Nephron (organoid): ENCODE measurements around the gene THSD4.

Experiments
- H3K27ac Mint-ChIP-seq, 3 experiments: 2 replicates each; pipeline ENCODE4 v1.8.0; 2020; ENCODE audit warnings: mixed read lengths in 3 of 3, mild to moderate bottlenecking in 2 of 3, moderate library complexity in 1 of 3
- H3K27me3 Mint-ChIP-seq: 2 replicates; pipeline ENCODE4 v1.8.0; 2021; ENCODE audit warnings: low read depth, mild to moderate bottlenecking, moderate library complexity, mixed read lengths
- H3K36me3 Mint-ChIP-seq: 2 replicates; pipeline ENCODE4 v1.8.0; 2020; ENCODE audit warnings: low read depth, mixed read lengths
- H3K4me1 Mint-ChIP-seq: 2 replicates; pipeline ENCODE4 v1.8.0; 2020; ENCODE audit warnings: mixed read lengths
- H3K4me3 Mint-ChIP-seq, 3 experiments: 2 replicates each; pipeline ENCODE4 v1.8.0; 2020; ENCODE audit warnings: mild to moderate bottlenecking in 3 of 3, mixed read lengths in 3 of 3, moderate library complexity in 2 of 3
- H3K9me3 Mint-ChIP-seq: 2 replicates; pipeline ENCODE4 v1.8.0; 2020; ENCODE audit warnings: mixed read lengths
- TF ChIP-seq, protein P1 (sequence below), 3 experiments: fragments of 200-600 bp; sonication (generic); IDR thresholded peaks; one replicate each; pipeline ENCODE4 v1.5.0; 2021; ENCODE audit warnings: antibody characterized with exemption in 3 of 3; ENCODE audit not compliant: unreplicated experiment in 3 of 3

THSD4 gene

GRCh38 chr15:71295603-71296314 lies 180.5 kb downstream of the THSD4 start:
- Mint-ChIP-seq H3K27ac (no peak overlapping the region), H3K36me3 (peaks cover 3% of the 10 kb centered on the region), H3K4me3 (no peak overlapping the region), H3K9me3 (peaks cover 11% of the 10 kb centered on the region), H3K4me1 (peaks cover 30% of the 10 kb centered on the region), H3K27me3 (peaks cover 4% of the 10 kb centered on the region)
- TF ChIP-seq, protein P1, sequence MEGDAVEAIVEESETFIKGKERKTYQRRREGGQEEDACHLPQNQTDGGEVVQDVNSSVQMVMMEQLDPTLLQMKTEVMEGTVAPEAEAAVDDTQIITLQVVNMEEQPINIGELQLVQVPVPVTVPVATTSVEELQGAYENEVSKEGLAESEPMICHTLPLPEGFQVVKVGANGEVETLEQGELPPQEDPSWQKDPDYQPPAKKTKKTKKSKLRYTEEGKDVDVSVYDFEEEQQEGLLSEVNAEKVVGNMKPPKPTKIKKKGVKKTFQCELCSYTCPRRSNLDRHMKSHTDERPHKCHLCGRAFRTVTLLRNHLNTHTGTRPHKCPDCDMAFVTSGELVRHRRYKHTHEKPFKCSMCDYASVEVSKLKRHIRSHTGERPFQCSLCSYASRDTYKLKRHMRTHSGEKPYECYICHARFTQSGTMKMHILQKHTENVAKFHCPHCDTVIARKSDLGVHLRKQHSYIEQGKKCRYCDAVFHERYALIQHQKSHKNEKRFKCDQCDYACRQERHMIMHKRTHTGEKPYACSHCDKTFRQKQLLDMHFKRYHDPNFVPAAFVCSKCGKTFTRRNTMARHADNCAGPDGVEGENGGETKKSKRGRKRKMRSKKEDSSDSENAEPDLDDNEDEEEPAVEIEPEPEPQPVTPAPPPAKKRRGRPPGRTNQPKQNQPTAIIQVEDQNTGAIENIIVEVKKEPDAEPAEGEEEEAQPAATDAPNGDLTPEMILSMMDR (IDR thresholded peaks at IDR 0.05; ENCODE audit: unreplicated experiment in 3 of 3) = no peak

DNA sequence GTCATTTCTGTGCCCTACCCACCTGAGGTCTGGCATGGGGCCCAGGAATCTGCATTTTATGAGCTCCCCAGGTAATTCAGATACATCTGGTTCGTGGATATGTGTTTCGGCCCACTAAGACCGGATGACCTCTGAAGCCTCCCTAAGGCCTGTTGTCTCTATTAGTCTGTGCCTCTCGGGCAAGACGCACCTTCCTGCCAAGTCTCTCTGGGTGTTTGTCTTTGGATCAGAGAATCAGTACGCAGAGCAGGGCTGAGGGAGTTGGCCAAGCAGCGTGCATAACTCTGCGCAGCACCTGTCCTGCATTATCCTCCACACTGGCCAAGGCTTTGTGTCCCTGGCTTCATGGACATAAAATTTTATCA lies 181.0 kb downstream of the THSD4 start:
- TF ChIP-seq, protein P1 (IDR thresholded peaks at IDR 0.05; ENCODE audit: unreplicated experiment in 3 of 3) = no peak
- H3K27ac Mint-ChIP-seq = no peak overlapping the region
- H3K4me1 Mint-ChIP-seq = peaks cover 27% of the 10 kb centered on the region
- peaks cover 3% of the 10 kb centered on the region for H3K36me3 Mint-ChIP-seq
- peaks cover 11% of the 10 kb centered on the region for H3K9me3 Mint-ChIP-seq
- H3K4me3 Mint-ChIP-seq = no peak overlapping the region
- H3K27me3 Mint-ChIP-seq = peaks cover 4% of the 10 kb centered on the region

GRCh38 chr15:71301958-71302621 lies 186.8 kb downstream of the THSD4 start:
- peaks cover 8% of the 10 kb centered on the region for H3K27me3 Mint-ChIP-seq
- H3K27ac Mint-ChIP-seq = peak overlapping the region in 2 of 3 experiments; percentile 69 to 76
- H3K4me3 Mint-ChIP-seq = peak overlapping the region in 1 of 3 experiments; percentile 4
- H3K36me3 Mint-ChIP-seq = no peaks in the 10 kb centered on the region
- peaks cover 27% of the 10 kb centered on the region for H3K4me1 Mint-ChIP-seq
- H3K9me3 Mint-ChIP-seq = no peaks in the 10 kb centered on the region
- TF ChIP-seq, protein P1 (IDR thresholded peaks at IDR 0.05; ENCODE audit: unreplicated experiment in 3 of 3) = no peak

DNA sequence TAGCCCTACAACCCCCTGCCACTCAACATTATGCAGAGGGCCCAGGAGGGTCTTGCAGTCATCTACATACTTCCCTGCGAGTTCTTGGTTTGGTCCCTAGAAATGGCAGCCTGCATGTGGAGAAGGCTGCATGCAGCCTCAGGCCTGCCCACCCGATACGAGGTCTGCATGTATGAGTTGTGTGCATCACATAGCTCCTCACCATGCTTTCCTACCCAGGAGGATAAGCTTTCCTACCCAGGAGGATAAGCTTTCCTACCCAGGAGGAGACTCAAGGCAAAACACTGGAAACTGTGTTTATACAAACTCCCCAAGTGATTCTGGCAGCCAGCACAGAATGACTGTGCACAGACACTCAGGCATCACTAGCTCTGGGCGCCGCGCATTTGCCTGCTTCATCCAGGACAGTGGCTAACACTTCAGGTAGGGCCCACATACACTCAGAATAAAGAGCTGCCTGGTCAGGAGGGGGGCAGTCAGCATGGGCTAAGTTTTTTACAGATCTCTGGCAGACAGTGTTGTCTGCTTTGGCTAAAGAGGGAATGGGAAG lies 187.7 kb downstream of the THSD4 start:
- TF ChIP-seq, protein P1 (IDR thresholded peaks at IDR 0.05; ENCODE audit: unreplicated experiment in 3 of 3) = no peak
- Mint-ChIP-seq H3K4me3 (no peak overlapping the region), H3K4me1 (peaks cover 27% of the 10 kb centered on the region), H3K27me3 (peaks cover 8% of the 10 kb centered on the region), H3K9me3 (no peaks in the 10 kb centered on the region), H3K36me3 (no peaks in the 10 kb centered on the region), H3K27ac (peak overlapping the region in 1 of 3 experiments; percentile 44)

DNA sequence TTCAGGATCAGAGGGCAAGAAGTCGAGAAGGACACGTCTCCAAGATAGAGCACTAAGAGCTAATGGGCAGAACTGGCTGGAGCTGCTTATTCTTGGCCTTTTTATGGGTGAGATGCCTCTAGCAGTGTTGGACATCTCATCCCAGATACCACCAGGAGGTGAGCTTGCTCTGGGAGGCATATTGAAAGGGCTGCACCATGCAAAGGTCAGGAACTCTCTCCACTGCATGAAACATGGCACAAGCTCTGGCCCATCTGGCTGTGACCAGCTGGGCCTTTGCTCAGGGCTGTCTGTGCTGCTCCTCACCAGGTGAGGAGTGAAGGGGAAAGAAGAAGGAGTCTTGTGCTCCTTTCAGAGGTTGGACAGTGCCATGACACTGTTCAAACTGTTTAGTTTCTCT lies 188.7 kb downstream of the THSD4 start:
- no peaks in the 10 kb centered on the region for H3K9me3 Mint-ChIP-seq
- peak overlapping the region in 1 of 3 experiments; percentile 52 for H3K27ac Mint-ChIP-seq
- peaks cover 27% of the 10 kb centered on the region for H3K4me1 Mint-ChIP-seq
- TF ChIP-seq, protein P1 (IDR thresholded peaks at IDR 0.05; ENCODE audit: unreplicated experiment in 3 of 3) = no peak
- no peaks in the 10 kb centered on the region for H3K36me3 Mint-ChIP-seq
- no peak overlapping the region for H3K4me3 Mint-ChIP-seq
- peaks cover 8% of the 10 kb centered on the region for H3K27me3 Mint-ChIP-seq
